GM21381 (cell line): ENCODE data around the gene FAM156A.
A peak's percentile ranks its signal among the peaks of the same experiment; 100 is the strongest.
"Not testable (repeated sequence)": the region's sequence is repeated elsewhere in the genome, so short reads cannot be mapped to it uniquely, and the experiment has no call there.

Experiments used
- ATAC-seq: cut with Tn5 transposase; IDR thresholded peaks from one replicate; pipeline ENCODE4 v1.9.1; 2021; ENCODE audit warnings: mild to moderate bottlenecking, moderate library complexity; ENCODE audit not compliant: unreplicated experiment

The FAM156A gene

DNA sequence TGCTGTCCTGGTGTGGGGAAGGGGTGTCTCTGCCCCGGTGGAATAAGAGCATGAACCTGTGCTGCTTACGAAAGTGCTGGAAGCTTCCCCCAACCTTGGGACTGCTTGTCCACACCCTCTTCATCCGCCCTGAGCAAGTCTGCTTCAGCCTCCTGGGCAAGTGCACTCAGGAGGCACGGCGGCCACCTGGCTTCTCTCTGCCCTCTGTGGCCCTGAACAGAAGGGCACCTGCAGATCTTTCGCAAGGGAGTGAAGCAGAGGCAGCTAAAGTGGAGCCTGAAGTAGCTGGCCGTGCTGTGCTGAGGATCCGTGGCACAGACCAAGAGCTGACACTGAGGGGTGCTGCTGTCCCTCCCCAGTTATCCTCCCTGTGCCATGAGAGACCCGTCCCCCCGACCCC is 9.6 kb upstream of the FAM156A start:
- ATAC-seq = not testable (repeated sequence)

DNA sequence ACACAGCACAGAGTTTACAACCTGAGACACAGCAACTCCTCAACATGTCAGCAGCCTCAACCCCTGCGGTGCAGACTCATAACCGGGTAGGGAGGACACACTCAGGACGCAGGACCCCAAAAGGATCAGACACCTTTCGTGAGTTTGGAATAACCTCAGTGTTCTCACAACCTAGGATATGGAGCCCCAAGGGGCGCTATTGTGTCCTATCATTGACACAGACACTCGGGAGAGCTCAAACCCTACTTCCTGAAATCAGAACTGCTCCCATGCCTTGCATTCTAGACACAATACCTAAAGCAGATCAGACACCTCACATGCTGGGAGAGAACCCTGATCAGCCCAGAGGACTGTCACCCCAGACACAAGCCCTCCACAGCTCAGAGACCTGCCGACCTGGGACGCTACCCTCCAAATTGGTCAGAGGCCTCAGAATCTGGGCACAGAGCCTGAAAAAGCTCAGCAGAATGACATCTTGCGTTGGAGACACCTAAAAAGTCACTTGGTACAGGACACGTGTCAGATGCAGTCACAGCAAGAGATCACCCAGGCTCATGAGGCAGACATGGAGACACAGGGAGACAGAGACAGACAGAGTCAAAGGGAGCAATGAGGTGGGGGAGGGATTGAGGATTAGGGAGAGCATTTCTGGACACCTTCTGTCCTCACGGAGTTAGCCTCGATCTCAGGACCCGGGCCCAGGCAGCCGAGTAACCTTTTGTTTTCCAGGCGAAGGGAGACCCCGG is 8.8 kb upstream of the FAM156A start:
- ATAC-seq = not testable (repeated sequence)

DNA sequence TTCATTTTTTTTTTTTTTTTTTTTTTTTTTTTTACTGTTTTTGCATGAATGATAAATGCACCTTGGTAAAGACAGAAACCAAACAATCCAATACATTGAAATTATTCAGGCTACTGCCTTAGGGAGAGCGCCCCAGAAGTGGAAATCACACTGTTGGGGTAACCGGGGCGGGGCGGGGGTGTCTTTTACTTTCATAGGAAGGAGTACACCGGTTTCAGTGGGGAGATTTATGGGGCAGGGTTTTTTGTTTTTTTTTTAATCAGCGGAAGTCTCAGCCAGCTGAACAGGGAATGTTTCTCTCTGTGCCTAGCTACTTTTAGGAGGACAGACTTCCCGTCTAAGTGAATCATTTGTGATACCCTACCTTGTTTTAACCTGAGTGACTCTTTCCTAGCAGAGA is 643 bp upstream of the FAM156A start:
- ATAC-seq = peak; percentile 12

DNA sequence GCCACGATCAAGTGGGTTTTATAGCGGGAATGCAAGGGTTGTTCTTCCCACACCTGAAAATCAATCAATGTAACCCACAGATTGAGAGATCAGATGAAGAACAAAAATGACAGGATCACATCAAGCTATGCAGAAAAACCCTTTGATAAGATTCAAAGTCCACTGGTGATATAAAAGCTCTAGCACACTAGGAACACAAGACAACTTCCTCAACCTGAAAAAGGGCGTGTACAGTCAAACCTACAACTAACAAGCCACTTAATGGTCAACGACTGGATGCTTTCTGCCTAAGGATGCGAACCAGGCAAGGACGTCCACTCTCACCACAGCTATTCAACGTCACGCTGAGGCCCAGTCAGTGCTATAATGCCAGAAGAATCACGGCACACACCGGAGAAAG is 8.4 kb downstream of the FAM156A start:
- ATAC-seq = not testable (repeated sequence)

DNA sequence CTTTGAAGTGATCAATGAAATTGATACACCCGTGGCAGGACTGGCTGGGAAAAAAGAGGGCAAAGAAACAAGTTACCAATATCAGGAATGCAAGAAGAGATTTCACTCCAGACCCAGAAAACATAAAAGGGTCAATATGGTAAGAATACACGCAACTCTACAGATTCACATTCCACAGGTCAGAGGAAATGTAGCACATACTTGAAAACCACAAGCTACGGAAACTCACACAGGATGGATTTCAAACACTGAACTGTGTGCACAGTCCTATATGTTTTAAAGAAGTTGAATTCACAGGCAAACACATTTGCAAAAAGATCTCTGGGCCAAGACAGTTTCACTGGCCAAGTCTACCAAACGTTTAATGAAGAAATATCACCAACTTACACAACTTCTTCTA is 9.0 kb downstream of the FAM156A start:
- ATAC-seq = not testable (repeated sequence)

DNA sequence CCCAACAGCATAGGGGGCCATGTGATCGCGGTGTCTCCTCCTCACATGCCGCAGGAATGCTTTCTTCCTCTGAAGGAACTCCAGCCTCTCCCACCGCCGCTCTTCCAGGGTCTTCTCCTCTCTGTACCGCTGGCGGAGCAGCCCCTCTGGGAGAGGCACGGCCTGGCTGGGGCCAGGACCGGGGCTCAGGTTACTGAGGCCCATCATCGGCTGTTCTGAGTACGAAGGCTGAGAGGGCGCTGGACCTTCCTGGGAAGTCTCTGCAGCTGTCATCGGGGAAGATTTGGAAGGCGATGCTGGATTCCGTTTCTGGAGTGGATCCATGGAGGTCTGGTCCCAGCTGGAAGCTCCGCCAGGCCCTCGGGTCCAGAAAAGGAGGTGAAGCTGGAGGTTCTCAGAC is 10.1 kb downstream of the FAM156A start:
- not testable (repeated sequence) for ATAC-seq

DNA sequence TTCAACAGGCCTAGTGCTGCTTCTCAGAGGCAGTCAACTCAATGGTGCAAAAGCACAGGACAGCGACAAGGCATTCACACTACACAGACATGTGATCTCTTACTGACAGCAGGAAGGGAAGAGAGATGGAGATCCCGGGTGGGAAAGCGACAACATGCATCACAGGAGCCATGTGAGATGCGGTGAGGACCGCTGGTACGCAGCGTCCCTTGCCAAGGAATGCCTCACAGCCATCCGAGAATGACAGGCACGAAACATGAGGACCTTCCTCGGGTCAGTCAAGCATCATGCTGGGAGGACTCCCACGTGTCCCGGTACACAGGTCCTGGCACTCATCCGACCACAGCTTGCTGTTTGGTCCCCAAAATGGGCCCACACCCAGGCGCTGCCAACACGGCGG is 10.8 kb downstream of the FAM156A start:
- ATAC-seq = not testable (repeated sequence)

DNA sequence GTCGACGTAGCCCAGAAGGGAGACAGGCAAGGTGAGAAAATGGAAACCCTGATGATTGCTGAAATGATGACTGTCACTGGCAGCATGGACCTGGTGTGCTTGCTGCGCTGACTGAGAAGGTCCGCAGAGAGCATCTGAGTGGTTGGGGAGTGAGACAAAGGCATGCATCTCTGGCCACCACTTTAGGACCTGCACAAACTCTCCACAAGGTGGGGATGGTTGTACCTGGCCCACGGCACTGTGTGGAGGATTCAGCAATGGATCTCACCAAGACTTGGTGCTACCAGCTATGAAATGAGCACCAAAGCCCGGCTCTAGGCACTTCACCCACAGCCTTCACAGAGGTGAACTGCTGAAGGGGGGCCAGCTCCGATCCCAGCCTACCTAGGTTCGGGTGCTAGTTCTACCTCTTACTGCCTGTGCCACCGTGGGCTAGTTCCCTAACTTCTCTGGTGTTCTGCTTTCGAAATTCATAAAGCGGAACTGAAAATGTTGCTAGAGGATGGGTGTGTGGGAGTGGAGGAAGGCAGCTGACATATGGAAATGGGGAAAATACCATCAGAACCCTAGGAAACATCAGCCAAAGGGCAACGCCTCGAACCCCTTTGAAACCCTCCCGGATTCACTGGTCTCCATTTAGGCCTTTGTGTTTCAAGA is 12.4 kb downstream of the FAM156A start:
- not testable (repeated sequence) for ATAC-seq

DNA sequence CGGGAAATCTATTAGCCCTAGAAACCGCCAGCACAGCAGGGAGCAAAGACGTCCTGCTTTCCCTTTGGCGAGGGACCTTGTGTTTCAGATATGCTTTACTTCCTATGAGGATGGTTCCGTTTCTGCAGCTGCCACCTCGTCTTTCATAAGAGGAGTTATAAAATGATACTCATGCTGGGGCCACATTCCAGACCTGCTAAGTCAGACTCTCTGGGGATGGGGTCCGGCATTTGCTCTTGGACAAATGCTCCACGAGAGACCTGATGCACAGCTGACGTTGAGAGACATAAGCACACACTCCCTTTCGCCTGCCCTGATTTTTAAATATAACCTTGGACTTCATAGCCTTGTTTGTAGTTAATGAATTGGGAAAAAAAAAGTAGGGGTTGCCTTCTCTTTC is 16.6 kb downstream of the FAM156A start:
- not testable (repeated sequence) for ATAC-seq

DNA sequence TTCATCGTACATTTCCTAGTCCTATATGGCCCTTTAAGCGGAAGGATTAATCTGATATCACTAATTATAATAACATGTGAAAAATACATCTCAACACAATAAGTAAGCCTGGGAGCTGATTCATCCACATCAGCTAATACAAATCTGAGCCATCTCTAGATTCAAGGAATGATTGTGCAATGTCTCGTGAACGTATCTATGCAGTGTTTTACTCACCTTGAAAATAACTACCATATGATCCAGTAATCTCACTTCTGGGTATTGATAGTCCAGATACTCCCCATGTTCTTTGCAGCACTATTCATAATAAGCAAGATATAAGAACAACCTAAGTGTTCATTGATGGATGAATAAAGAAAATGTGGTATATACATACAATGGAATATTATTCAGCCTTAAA is 17.6 kb downstream of the FAM156A start:
- not testable (repeated sequence) for ATAC-seq

DNA sequence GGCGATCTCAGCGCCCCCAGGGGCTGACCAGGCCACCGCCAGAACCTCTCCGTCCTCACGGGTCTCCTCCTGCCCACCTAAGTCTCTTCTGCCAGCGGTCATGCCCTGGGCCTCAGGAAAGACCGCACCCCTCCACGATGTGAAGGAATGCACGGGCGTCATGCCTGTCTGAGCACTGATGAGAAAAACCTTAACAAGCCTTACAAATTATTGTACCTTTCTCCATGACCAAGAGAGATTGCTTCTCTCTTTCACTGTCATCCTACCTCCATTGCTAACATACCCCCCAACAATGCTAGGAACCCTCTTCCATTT is 22.9 kb downstream of the FAM156A start:
- ATAC-seq = not testable (repeated sequence)

DNA sequence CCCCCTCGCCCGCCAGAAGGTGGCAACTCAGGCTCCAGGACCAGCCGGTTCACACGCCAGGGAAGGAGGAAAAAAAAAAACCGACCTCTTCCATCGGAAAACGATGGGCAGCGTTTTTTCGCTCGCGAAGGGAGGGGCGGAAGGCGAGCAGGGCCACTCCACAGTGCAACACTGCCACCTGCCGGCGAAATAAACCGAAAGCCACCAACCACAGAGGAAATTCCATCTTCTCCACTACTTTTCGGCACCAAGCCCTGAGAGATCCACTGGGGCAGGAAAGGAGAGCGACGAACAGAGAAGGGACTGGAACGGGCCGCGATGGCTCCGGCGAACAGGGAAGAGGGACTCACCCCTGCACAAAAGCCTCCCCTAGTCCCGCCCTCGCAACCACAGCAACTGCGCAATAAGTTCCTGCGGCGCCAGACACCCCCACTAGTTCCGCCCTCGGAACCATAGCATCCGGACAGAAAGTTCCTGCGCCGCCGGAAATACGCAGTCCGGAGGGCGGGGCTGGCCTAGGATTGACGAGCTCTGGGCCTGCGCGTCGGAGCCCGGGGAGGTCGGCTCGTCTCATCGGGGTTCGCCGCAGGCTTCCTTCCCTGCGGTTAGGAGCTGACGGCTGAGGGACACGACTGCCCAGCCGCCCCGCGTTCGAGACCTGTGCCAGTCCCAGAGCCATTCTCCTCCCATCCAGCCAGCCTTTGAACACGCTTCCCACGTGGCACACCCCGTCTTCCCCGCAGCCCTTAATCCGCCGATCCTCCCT is 23.4 kb downstream of the FAM156A start:
- ATAC-seq = peak; percentile 91

DNA sequence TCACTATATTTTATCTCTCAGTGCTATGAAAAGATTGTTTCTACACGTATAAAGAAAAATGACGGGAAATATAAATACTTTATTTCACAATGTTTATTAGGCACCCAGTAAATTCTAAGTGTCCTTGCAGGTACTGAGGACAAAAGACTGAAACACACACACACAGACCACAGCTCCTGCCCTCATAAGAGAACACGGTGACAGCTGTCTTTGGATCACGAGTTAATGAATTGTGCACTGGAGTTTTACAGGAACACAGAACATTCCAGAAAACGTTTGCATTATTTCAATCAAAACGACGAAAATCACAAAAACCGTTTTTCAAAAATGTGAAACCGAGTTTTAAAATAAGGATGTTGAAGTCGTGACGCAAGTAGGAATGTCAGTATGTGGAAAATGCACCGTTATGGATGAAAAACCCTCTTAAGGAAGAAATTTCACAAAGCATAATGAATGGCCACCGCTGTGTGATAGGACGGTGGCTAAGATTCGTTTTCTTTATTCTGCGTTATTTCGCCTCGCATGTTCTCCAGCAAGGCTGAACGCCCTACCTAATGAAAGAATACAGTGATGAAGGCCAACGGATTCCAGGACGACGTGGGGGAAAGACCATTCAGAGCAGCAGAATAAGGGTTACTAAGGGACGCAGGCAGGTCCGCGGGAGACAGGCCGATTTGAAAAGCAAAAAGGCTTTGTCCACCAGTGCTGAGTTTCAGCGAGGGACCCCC is 24.2 kb downstream of the FAM156A start:
- no peak for ATAC-seq

DNA sequence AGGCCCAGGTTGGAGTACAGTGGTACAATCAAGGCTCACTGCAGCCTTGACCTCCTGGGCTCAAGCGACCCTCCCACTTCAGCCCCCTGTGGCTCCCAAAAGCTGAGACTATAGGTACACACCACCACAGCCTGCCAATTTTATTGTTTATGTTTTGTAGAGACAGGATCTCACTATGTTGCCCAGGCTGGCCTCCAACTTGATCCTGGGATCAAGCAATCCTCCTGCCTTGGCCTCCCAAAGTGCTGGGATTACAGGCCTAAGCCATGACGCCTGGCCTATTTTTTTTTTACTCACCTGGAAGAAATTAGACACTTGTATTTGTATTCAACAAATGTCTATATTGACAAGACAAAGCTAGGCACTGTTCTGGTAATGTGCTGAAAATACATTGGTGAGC is 25.1 kb downstream of the FAM156A start:
- no peak for ATAC-seq

DNA sequence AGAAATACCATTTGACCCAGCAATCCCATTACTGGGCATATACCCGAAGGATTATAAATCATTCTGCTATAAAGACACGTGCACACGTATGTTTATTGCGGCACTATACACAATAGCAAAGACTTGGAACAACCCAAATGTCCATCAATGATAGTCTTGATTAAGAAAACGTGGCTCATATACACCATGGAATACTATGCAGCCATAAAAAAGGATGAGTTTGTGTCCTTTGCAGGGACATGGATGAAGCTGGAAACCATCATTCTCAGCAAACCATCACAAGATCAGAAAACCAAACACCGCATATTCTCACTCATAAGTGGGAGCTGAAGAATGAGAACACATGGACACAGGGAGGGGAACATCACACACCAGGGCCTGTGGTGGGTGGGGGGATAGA is 28.1 kb downstream of the FAM156A start:
- not testable (repeated sequence) for ATAC-seq

DNA sequence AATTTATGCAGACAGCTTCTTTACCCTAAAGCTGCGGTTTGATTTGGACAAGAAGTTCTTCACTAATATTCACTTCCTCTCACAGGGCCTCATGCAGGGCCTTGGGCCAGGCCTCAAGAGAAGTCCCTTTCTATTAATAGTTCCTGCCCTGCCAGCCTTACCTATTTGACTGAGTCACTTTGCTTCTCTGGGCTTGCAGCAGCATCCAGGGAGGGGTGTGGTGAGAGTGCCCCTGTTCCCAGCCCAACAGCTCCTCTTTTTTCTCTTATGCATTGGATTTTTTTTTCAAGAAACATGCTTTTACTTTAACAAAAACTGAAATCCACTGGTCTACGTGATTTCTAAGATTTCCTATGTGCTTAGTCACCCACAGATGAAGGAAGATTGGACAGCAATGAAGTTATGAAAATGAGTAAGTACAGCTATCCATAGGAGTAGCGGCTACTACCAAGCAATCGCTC is 34.5 kb downstream of the FAM156A start:
- ATAC-seq = peak; percentile 49

DNA sequence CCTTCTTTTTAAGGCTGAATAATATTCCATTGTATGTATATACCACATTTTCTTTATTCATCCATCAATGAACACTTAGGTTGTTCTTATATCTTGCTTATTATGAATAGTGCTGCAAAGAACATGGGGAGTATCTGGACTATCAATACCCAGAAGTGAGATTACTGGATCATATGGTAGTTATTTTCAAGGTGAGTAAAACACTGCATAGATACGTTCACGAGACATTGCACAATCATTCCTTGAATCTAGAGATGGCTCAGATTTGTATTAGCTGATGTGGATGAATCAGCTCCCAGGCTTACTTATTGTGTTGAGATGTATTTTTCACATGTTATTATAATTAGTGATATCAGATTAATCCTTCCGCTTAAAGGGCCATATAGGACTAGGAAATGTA is 43.6 kb downstream of the FAM156A start:
- ATAC-seq = not testable (repeated sequence)

DNA sequence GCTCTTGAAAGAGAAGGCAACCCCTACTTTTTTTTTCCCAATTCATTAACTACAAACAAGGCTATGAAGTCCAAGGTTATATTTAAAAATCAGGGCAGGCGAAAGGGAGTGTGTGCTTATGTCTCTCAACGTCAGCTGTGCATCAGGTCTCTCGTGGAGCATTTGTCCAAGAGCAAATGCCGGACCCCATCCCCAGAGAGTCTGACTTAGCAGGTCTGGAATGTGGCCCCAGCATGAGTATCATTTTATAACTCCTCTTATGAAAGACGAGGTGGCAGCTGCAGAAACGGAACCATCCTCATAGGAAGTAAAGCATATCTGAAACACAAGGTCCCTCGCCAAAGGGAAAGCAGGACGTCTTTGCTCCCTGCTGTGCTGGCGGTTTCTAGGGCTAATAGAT is 44.6 kb downstream of the FAM156A start:
- ATAC-seq = not testable (repeated sequence)

DNA sequence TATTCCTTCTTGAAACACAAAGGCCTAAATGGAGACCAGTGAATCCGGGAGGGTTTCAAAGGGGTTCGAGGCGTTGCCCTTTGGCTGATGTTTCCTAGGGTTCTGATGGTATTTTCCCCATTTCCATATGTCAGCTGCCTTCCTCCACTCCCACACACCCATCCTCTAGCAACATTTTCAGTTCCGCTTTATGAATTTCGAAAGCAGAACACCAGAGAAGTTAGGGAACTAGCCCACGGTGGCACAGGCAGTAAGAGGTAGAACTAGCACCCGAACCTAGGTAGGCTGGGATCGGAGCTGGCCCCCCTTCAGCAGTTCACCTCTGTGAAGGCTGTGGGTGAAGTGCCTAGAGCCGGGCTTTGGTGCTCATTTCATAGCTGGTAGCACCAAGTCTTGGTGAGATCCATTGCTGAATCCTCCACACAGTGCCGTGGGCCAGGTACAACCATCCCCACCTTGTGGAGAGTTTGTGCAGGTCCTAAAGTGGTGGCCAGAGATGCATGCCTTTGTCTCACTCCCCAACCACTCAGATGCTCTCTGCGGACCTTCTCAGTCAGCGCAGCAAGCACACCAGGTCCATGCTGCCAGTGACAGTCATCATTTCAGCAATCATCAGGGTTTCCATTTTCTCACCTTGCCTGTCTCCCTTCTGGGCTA is 48.9 kb downstream of the FAM156A start:
- not testable (repeated sequence) for ATAC-seq

DNA sequence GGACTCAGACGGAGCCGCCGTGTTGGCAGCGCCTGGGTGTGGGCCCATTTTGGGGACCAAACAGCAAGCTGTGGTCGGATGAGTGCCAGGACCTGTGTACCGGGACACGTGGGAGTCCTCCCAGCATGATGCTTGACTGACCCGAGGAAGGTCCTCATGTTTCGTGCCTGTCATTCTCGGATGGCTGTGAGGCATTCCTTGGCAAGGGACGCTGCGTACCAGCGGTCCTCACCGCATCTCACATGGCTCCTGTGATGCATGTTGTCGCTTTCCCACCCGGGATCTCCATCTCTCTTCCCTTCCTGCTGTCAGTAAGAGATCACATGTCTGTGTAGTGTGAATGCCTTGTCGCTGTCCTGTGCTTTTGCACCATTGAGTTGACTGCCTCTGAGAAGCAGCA is 50.4 kb downstream of the FAM156A start:
- not testable (repeated sequence) for ATAC-seq

DNA sequence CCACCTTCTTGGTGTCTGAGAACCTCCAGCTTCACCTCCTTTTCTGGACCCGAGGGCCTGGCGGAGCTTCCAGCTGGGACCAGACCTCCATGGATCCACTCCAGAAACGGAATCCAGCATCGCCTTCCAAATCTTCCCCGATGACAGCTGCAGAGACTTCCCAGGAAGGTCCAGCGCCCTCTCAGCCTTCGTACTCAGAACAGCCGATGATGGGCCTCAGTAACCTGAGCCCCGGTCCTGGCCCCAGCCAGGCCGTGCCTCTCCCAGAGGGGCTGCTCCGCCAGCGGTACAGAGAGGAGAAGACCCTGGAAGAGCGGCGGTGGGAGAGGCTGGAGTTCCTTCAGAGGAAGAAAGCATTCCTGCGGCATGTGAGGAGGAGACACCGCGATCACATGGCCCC is 51.2 kb downstream of the FAM156A start:
- ATAC-seq = not testable (repeated sequence)
